SK-N-MC (cell line): ENCODE measurements around the gene MTHFSD.

ENCODE experiments used
- EZH2 ChIP-seq: fragments of 200-600 bp; sonication (generic); IDR thresholded peaks from one replicate; pipeline ENCODE4 v1.6.1; 2017; ENCODE audit warnings: antibody characterized with exemption
- FOXP2 ChIP-seq: optimal IDR thresholded peaks from 2 replicates; pipeline ENCODE3; 2011; ENCODE audit warnings: mild to moderate bottlenecking, moderate library complexity; ENCODE audit not compliant: insufficient read depth; ENCODE audit errors: extremely low read length, control extremely low read depth
- POLR2AphosphoS5 ChIP-seq: IDR thresholded peaks from 2 replicates; pipeline ENCODE4 v1.6.1; 2012; ENCODE audit warnings: mild to moderate bottlenecking, low read depth, low read length, borderline replicate concordance

- no peak for TF ChIP-seq POLR2AphosphoS5
- TF ChIP-seq EZH2: no peak
- no peak for TF ChIP-seq FOXP2
Observed at GRCh38 chr16:86570558-86571529, 15.8 kb upstream of the MTHFSD start.
